Stimulated activated CD8-positive, alpha-beta memory T cell treated with anti-CD3 and anti-CD28 coated beads, Interleukin-15, amount 100 ng/mL, for 48 hours (primary cell): ENCODE data around the gene ALX3.

Experiments
- DNase-seq, 2 donors: peaks; one replicate each; pipeline ENCODE4 v3.0.0-alpha.2; 2020; ENCODE audit warnings: low read depth in 2 of 2

The ALX3 gene

GRCh38 chr1:110065841-110066240, 4.6 kb downstream of the ALX3 start:
- DNase-seq: no peak

- DNase-seq: no peak
Measured at GRCh38 chr1:110064576-110065337, 5.7 kb downstream of the ALX3 start.

- DNase-seq: no peak
Measured at GRCh38 chr1:110063781-110064180, 6.7 kb downstream of the ALX3 start.

GRCh38 chr1:110062612-110063011, 7.9 kb downstream of the ALX3 start:
- DNase-seq: no peak

- no peak for DNase-seq
Measured at GRCh38 chr1:110061341-110061740, 9.1 kb downstream of the ALX3 start.

- DNase-seq: no peak
Measured at GRCh38 chr1:110060662-110061060, 9.8 kb downstream of the ALX3 start.

- DNase-seq: peak; percentile 55 to 66
Measured at GRCh38 chr1:110060034-110060661, 10.3 kb downstream of the ALX3 start.

DNA sequence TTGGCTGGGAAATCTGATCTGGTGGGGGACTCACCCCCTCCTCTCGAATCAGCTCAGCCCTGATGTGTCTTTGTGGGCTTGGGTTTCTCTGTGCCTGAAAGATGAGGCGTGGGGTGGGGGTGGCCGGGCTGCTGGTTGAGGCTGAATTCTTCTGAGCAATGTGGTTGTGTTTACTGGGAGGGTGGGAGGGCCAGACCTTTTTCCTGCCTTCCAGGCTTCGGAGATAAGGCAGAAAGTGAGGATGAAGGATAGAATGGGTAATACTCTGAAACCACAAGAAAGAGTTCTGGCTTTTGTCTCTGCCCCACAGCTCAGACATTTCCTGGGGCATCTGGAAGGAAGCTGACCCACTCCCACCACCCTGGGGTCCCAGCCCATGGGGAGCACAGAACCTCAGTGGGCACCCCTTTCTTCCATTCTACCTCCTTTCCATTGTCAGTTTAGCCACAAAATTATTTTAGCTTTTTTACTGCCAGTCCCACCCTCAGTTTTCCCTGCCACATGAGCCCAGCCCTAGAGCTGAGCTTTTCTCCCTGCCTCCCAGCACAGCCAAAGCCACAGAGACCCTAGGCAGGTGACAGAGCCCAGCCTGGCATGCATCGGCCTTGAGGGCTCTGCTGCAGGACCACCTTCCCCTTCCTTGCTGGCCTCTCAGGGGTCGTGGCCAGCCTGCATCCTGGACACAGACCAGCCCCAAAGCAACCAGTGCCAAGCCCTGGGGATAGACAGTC, 11.2 kb downstream of the ALX3 start:
- no peak for DNase-seq

DNA sequence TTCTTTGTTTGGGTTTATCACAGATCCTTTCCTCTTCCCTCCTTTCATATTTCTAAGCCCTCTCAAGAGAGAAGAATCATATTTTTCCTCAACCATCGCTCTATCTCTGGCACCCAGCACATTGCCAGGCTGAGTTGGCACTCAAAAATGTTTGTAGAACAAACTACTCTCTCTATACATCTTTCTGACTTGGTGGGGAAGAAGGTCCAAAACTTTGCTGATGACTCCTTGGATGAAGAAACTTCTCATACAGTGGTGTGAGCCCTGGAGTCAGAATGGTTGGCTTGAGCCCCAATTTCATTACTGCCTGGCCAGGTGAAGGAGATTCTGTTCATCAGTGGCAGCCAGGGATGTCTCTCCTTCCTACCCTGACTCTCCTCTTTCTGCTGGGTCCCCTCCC, 11.9 kb downstream of the ALX3 start:
- DNase-seq: no peak

- DNase-seq: no peak
Measured at GRCh38 chr1:110057963-110058518, 12.4 kb downstream of the ALX3 start.

- no peak for DNase-seq
Measured at GRCh38 chr1:110056776-110057175, 13.7 kb downstream of the ALX3 start.

GRCh38 chr1:110056285-110056683, 14.2 kb downstream of the ALX3 start:
- DNase-seq: no peak

DNA sequence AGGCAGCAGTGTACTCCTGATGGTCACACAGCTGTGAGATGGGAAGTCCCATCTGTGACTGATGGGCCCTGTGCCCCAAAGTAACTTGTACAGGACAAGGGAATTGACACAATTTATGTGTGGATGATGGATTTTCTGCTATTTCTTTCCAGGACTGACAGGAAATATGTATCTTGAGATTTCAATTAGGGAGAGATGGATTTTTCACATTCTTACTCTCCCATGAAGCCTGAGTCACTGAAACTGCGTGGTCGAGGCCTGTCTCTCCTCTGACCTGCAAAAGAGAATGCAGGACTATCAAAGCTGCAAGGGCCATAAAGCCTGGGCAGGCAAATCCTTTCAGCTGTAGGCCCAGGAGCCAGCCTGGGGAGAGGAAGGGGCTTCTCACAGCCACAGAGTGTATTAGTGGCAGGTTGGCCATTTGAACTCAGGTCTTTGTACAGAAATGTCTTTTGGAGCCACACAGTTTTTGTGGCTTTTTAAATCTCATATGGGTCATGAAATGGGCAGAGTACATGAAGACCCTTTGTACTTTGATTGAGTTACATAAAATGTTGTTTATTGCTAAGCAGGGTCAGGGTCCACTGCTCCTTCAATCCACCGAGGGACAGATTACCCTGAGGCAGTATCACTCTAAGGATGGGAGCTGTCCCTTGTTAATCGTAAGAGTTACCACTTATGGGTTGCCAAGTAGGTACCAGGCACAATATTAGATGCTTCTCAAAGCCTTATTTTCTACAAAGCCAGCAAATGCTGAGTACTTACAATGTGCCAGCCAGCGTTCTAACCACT, 14.8 kb downstream of the ALX3 start:
- DNase-seq: no peak

DNA sequence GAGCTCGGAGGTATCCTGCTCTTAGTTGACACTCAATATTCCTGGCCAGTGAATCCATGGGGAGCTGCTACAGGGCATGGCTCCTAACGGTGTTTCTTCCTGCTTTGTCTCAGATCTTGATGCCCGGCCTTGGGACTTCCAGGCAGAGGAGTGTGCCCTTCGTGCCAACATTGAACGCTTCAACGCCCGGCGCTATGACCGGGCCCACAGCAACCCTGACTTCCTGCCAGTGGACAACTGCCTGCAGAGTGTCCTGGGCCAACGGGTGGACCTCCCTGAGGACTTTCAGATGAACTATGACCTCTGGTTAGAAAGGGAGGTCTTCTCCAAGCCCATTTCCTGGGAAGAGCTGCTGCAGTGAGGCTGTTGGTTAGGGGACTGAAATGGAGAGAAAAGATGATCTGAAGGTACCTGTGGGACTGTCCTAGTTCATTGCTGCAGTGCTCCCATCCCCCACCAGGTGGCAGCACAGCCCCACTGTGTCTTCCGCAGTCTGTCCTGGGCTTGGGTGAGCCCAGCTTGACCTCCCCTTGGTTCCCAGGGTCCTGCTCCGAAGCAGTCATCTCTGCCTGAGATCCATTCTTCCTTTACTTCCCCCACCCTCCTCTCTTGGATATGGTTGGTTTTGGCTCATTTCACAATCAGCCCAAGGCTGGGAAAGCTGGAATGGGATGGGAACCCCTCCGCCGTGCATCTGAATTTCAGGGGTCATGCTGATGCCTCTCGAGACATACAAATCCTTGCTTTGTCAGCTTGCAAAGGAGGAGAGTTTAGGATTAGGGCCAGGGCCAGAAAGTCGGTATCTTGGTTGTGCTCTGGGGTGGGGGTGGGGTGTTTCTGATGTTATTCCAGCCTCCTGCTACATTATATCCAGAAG, 16.7 kb downstream of the ALX3 start:
- DNase-seq: peak in 1 of 2 donors; percentile 43

- DNase-seq: no peak
Measured at GRCh38 chr1:110051262-110051648, 19.2 kb downstream of the ALX3 start.

- no peak for DNase-seq
Measured at GRCh38 chr1:110050602-110051261, 19.7 kb downstream of the ALX3 start.

GRCh38 chr1:110049801-110050601, 20.5 kb downstream of the ALX3 start:
- DNase-seq: no peak

- DNase-seq: no peak
Measured at GRCh38 chr1:110048923-110049601, 21.4 kb downstream of the ALX3 start.

GRCh38 chr1:110048240-110048639, 22.2 kb downstream of the ALX3 start:
- no peak for DNase-seq
